ENCODE results near the gene TMSB15B.
"Not testable (repeated sequence)": the region's sequence is repeated elsewhere in the genome, so short reads cannot be mapped to it uniquely, and the experiment has no call there.

TMSB15B gene

DNA sequence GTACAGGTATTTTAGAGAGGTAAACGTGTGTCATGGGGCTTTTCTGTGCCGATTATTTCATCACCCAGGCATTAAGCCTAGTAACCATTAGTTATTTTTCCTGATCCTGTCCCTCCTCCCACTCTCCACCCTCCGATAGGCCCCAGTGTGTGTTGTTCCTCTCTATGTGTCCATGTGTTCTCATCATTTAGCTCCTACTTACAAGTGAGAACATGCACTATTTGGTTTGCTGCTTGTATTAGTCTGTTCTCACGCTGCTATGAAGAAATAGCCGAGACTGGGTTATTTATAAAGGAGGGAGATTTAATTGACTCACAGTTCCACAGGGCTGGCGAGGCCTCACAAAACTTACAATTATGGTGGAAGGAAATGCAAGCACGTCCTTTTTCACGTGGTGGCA is 53.1 kb downstream of the TMSB15B start:
- H3K4me3 ChIP-seq (ENCODE audit: low read depth, low read length); DNase-seq (ENCODE audit: low read depth): not testable (repeated sequence)
